ENCODE results near the gene ATG3. TPM values are rescaled to one million over a fixed set of nuclear protein-coding genes. Genes with fewer than 3 reads are reported as not detected.

The ATG3 gene
- total RNA-seq, 1 experiment from 2014 or later, result 75.1 TPM

- in situ Hi-C loops (cut with HindIII; ENCODE audit: low pct_unique_long_range_greater_than_20kb, low sequenced_read_pairs), result no loop called here
- no peaks in the 10 kb centered on the region for H3K4me1 ChIP-seq (ENCODE audit: control insufficient read depth, insufficient read depth, low read length)
- no peak overlapping the region for H3K4me3 ChIP-seq (ENCODE audit: low read depth in 2 of 2, low read length in 2 of 2)
- no peak overlapping the region for H3K27ac ChIP-seq (ENCODE audit: low read length)
- H3K9me3 ChIP-seq (ENCODE audit: control insufficient read depth, insufficient read depth, low read depth, low read length), result peaks cover 3% of the 10 kb centered on the region; the same call in 1 of the 2 replicates
- intact Hi-C loops (cut with micrococcal nuclease; ENCODE audit: unreplicated experiment), result loop anchor here (10.0 kb wide), 1 partner anchor 630 kb away; no protein-coding TSS in a partner anchor
- ATAC-seq (no peak), DNase-seq (ENCODE audit: low read depth, low spot score) (no peak)
- H3K27me3 ChIP-seq (ENCODE audit: control insufficient read depth, insufficient read depth, low read length), result no peaks in the 10 kb centered on the region
- ChIA-PET POLR2A (no interaction called here), CTCF (no interaction called here)
- BruUV-seq (replicated peaks), result no TSS peak
- no peaks in the 10 kb centered on the region for H3K36me3 ChIP-seq (ENCODE audit: control insufficient read depth, insufficient read depth, low read length)
- no peak for TF ChIP-seq SIN3A (IDR thresholded peaks at IDR 0.05; ENCODE audit: borderline replicate concordance, insufficient read depth, low read depth, low read length)
Measured at GRCh38 chr3:112514527-112515128, 47.1 kb downstream of the ATG3 start.

GRCh38 chr3:112512320-112512719, 49.4 kb downstream of the ATG3 start:
- ChIA-PET CTCF (interaction anchor here (0.6 kb wide), 1 partner anchor 354 kb away, joined by 3 read pairs; no protein-coding TSS in a partner anchor), POLR2A (no interaction called here)
- H3K4me3 ChIP-seq (ENCODE audit: low read depth in 2 of 2, low read length in 2 of 2), result no peak overlapping the region
- H3K27me3 ChIP-seq (ENCODE audit: control insufficient read depth, insufficient read depth, low read length), result no peaks in the 10 kb centered on the region
- TF ChIP-seq SIN3A (IDR thresholded peaks at IDR 0.05; ENCODE audit: borderline replicate concordance, insufficient read depth, low read depth, low read length) (no peak), TCF7L2 (IDR thresholded peaks at IDR 0.05; ENCODE audit: low read depth, low read length) (no peak), CTCF (IDR thresholded peaks at IDR 0.05) (no peak), REST (IDR thresholded peaks at IDR 0.05; ENCODE audit: insufficient read depth in 1 of 2, low read depth in 2 of 2, low read length in 1 of 2) (no peak), POLR2AphosphoS5 (IDR thresholded peaks at IDR 0.05; ENCODE audit: low read depth, low read length) (no peak)
- intact Hi-C loops (cut with micrococcal nuclease; ENCODE audit: unreplicated experiment), result loop anchor here (10.0 kb wide), 1 partner anchor 628 kb away; no protein-coding TSS in a partner anchor
- H3K9me3 ChIP-seq (ENCODE audit: control insufficient read depth, insufficient read depth, low read depth, low read length), result peaks cover 3% of the 10 kb centered on the region; the same call in 1 of the 2 replicates
- DNase-seq (ENCODE audit: low read depth, low spot score) (no peak), ATAC-seq (no peak)
- H3K36me3 ChIP-seq (ENCODE audit: control insufficient read depth, insufficient read depth, low read length), result no peaks in the 10 kb centered on the region
- no peak overlapping the region for H3K27ac ChIP-seq (ENCODE audit: low read length)
- H3K4me1 ChIP-seq (ENCODE audit: control insufficient read depth, insufficient read depth, low read length), result no peaks in the 10 kb centered on the region
- in situ Hi-C loops (cut with HindIII; ENCODE audit: low pct_unique_long_range_greater_than_20kb, low sequenced_read_pairs), result no loop called here
- BruUV-seq (replicated peaks), result no TSS peak

- Histone ChIP-seq H3K9me3 (ENCODE audit: control insufficient read depth, insufficient read depth, low read depth, low read length) (0 out of 2 replicates have a peak, but pooled peaks cover 3% of the 10 kb centered on the region), H3K36me3 (ENCODE audit: control insufficient read depth, insufficient read depth, low read length) (no peaks in the 10 kb centered on the region), H3K27ac (ENCODE audit: low read length) (no peak overlapping the region), H3K4me1 (ENCODE audit: control insufficient read depth, insufficient read depth, low read length) (no peaks in the 10 kb centered on the region), H3K4me3 (ENCODE audit: low read depth in 2 of 2, low read length in 2 of 2) (no peak overlapping the region), H3K27me3 (ENCODE audit: control insufficient read depth, insufficient read depth, low read length) (no peaks in the 10 kb centered on the region)
- in situ Hi-C loops (cut with HindIII; ENCODE audit: low pct_unique_long_range_greater_than_20kb, low sequenced_read_pairs) (no loop called here), intact Hi-C loops (cut with micrococcal nuclease; ENCODE audit: unreplicated experiment) (no loop called here)
- no TSS peak for BruUV-seq (replicated peaks)
- ChIA-PET CTCF (no interaction called here), POLR2A (interaction anchor here (0.7 kb wide), 1 partner anchor 76 kb away, joined by 3 read pairs; no protein-coding TSS in a partner anchor)
- DNase-seq (ENCODE audit: low read depth, low spot score) (no peak), ATAC-seq (no peak)
- TF ChIP-seq CTCF (IDR thresholded peaks at IDR 0.05) (no peak), POLR2AphosphoS5 (IDR thresholded peaks at IDR 0.05; ENCODE audit: low read depth, low read length) (no peak), TCF7L2 (IDR thresholded peaks at IDR 0.05; ENCODE audit: low read depth, low read length) (no peak), REST (IDR thresholded peaks at IDR 0.05; ENCODE audit: insufficient read depth in 1 of 2, low read depth in 2 of 2, low read length in 1 of 2) (no peak), SIN3A (IDR thresholded peaks at IDR 0.05; ENCODE audit: borderline replicate concordance, insufficient read depth, low read depth, low read length) (no peak)
Measured at GRCh38 chr3:112508860-112509259, 52.9 kb downstream of the ATG3 start.
